K562 (cell line): ENCODE data around the gene C12orf60. TPM values are rescaled to one million over a fixed set of nuclear protein-coding genes. Genes with fewer than 3 reads are reported as not detected.

ENCODE experiments used
- ATAC-seq: fragments of 200-7000 bp; cut with Tn5 transposase; 3 replicates; pipeline ENCODE4 v1.9.1; 2020; ENCODE audit warnings: moderate library complexity
- BruUV-seq: library from RNA; stranded (reverse); fragments of 400-500 nt; replicated peaks from 2 replicates; lab custom pipeline; 2021; lab: Mats Ljungman, UMichigan
- CTCF ChIA-PET: fragments of 300-600 bp; formaldehyde crosslinking; extraction: SDS; loops from one replicate; lab custom pipeline; 2021; ENCODE audit warnings: low intra/inter-chr PET ratio; lab: Yijun Ruan, JAX
- POLR2A ChIA-PET: fragments of 300-600, 350-650 bp; sonication (Branson Sonifier 250); formaldehyde crosslinking; extraction: SDS; loops from one replicate; lab custom pipeline; 2021; ENCODE audit warnings: antibody characterized with exemption, inconsistent platforms; lab: Yijun Ruan, JAX
- DNase-seq, 4 experiments: peaks; one replicate each; pipeline versions ENCODE4 v3.0.0 to v3.0.0-alpha.2; 2011 to 2018; ENCODE audit warnings: low spot score in 3 of 4, mixed read lengths in 3 of 4; ENCODE audit errors: extremely low read depth in 1 of 4
- FAIRE-seq: peaks from 2 replicates; lab custom pipeline; 2011; peaks lifted over from hg19 to GRCh38; lab: Jason Lieb, UNC
- H2AFZ ChIP-seq: 2 replicates; pipeline ENCODE4 v1.6.0; 2011; ENCODE audit warnings: low read depth, low read length, control low read depth, inconsistent platforms
- H3K27ac ChIP-seq: fragments of 200-600 bp; 3 replicates; pipeline ENCODE4 v1.8.0; 2011; ENCODE audit warnings: low read depth, mild to moderate bottlenecking, control low read depth, inconsistent platforms, low read length, moderate library complexity, mixed read lengths; ENCODE audit errors: extremely low read depth
- H3K27me3 ChIP-seq, 2 experiments: fragments of 300-600 bp in 1 of 2; 2 replicates in 1 of 2; 3 replicates in 1 of 2; pipeline versions ENCODE4 v1.6.0 to v1.8.0; 2011; ENCODE audit warnings: inconsistent platforms in 2 of 2, low read length in 2 of 2, mild to moderate bottlenecking in 1 of 2, mixed read lengths in 1 of 2, moderate library complexity in 1 of 2; ENCODE audit not compliant: control insufficient read depth in 2 of 2, insufficient read depth in 2 of 2
- H3K36me3 ChIP-seq: fragments of 300-600 bp; 3 replicates; pipeline ENCODE4 v1.8.0; 2011; ENCODE audit warnings: mild to moderate bottlenecking, low read length, inconsistent platforms; ENCODE audit not compliant: control insufficient read depth, insufficient read depth
- H3K4me1 ChIP-seq, 2 experiments: fragments of 200-600 bp in 1 of 2; replicated peaks in 1 of 2; 2 replicates in 1 of 2; 3 replicates in 1 of 2; pipeline versions ENCODE4 v1.5.1 to v1.8.0; 2011; ENCODE audit warnings: inconsistent platforms in 2 of 2, low read length in 2 of 2, mild to moderate bottlenecking in 1 of 2, mixed read lengths in 1 of 2, moderate library complexity in 1 of 2; ENCODE audit not compliant: control insufficient read depth in 2 of 2, insufficient read depth in 2 of 2
- H3K4me2 ChIP-seq: 2 replicates; pipeline ENCODE4 v1.6.1; 2011; ENCODE audit warnings: low read length, control low read depth, inconsistent platforms, mixed read lengths; ENCODE audit not compliant: insufficient read depth
- H3K4me3 ChIP-seq: fragments of 200-600 bp; sonication (generic), shearing (Covaris generic); 2 replicates; pipeline ENCODE4 v1.5.1; 2016; ENCODE audit warnings: control low read depth, inconsistent platforms
- H3K79me2 ChIP-seq: fragments of 200-600 bp; 3 replicates; pipeline ENCODE4 v1.8.0; 2011; ENCODE audit warnings: low read length, inconsistent platforms; ENCODE audit not compliant: control insufficient read depth, insufficient read depth
- H3K9ac ChIP-seq, 2 experiments: 2 replicates each; pipeline versions ENCODE4 v1.6.0 to v1.6.1; 2011; ENCODE audit warnings: low read depth in 2 of 2, low read length in 2 of 2, control low read depth in 1 of 2, inconsistent platforms in 1 of 2, mild to moderate bottlenecking in 1 of 2, mixed read lengths in 1 of 2; ENCODE audit not compliant: insufficient read depth in 1 of 2
- H3K9me1 ChIP-seq: one replicate; pipeline ENCODE4 v1.6.0; 2011; ENCODE audit warnings: inconsistent platforms, mild to moderate bottlenecking, low read length, moderate library complexity; ENCODE audit not compliant: control insufficient read depth, insufficient read depth
- H3K9me3 ChIP-seq: replicated peaks from 2 replicates; pipeline ENCODE4 v1.5.1; 2011; ENCODE audit warnings: low read depth, low read length, inconsistent platforms; ENCODE audit not compliant: control insufficient read depth, insufficient read depth
- H4K20me1 ChIP-seq: replicated peaks from 2 replicates; pipeline ENCODE4 v1.6.1; 2011; ENCODE audit warnings: low read length, inconsistent platforms, mixed read lengths; ENCODE audit not compliant: control insufficient read depth, insufficient read depth
- CBX8 ChIP-seq: fragments of 200-600 bp; sonication (generic); IDR thresholded peaks from 2 replicates; pipeline ENCODE4 v1.6.1; 2012; ENCODE audit warnings: borderline replicate concordance, mixed run types, low read depth, mild to moderate bottlenecking, moderate library complexity, mixed read lengths, low read length, control low read depth, inconsistent platforms; ENCODE audit not compliant: poor library complexity, severe bottlenecking; ENCODE audit errors: extremely low read depth
- DDX20 ChIP-seq: fragments of 450-650 bp; IDR thresholded peaks from 2 replicates; pipeline ENCODE4 v1.6.1; 2016; ENCODE audit warnings: missing genetic modification characterization, low read depth, mild to moderate bottlenecking, missing compliant biosample characterization, moderate library complexity
- E2F5 ChIP-seq: sonication (generic); formaldehyde crosslinking; IDR thresholded peaks from 2 replicates; pipeline ENCODE4 v1.8.0; 2022; ENCODE audit warnings: mild to moderate bottlenecking, missing genetic modification reagents
- ID3 ChIP-seq, 2 experiments: fragments of 250-450 bp in 1 of 2; fragments of 450-650 bp in 1 of 2; sonication (Bioruptor Pico) in 1 of 2; IDR thresholded peaks; 2 replicates each; pipeline versions ENCODE4 v1.6.1 to v1.8.0; 2016 to 2021; ENCODE audit warnings: mild to moderate bottlenecking in 2 of 2, moderate library complexity in 2 of 2, missing compliant biosample characterization in 1 of 2, missing genetic modification characterization in 1 of 2
- JUN ChIP-seq, 2 experiments: sonication (generic) in 1 of 2; formaldehyde crosslinking in 1 of 2; IDR thresholded peaks; 2 replicates each; pipeline versions ENCODE4 v1.6.1 to v1.8.0; 2012 to 2022; ENCODE audit warnings: borderline replicate concordance in 2 of 2, mild to moderate bottlenecking in 2 of 2, improper control_type of control experiment in 1 of 2, low read depth in 1 of 2, low read length in 1 of 2, missing genetic modification reagents in 1 of 2
- ZBTB34 ChIP-seq: fragments of 250-450 bp; sonication (Bioruptor Pico); IDR thresholded peaks from 2 replicates; pipeline ENCODE4 v1.8.0; 2021; ENCODE audit warnings: mild to moderate bottlenecking, moderate library complexity
- ZFX ChIP-seq: sonication (generic); formaldehyde crosslinking; IDR thresholded peaks from 2 replicates; pipeline ENCODE4 v1.8.0; 2022; ENCODE audit warnings: mild to moderate bottlenecking, missing genetic modification reagents, moderate library complexity
- ZNF41 ChIP-seq: fragments of 250-450 bp; sonication (Bioruptor Pico); conservative IDR thresholded peaks from 2 replicates; pipeline ENCODE4 v1.4.0; 2020; ENCODE audit warnings: mild to moderate bottlenecking
- ZNF561 ChIP-seq: fragments of 450-650 bp; formaldehyde crosslinking; conservative IDR thresholded peaks from 2 replicates; pipeline ENCODE4 v1.4.0; 2020; ENCODE audit warnings: mild to moderate bottlenecking, moderate library complexity
- WGBS: fragments of 100-300 bp; shearing (Covaris generic); methylation state at CpG from one replicate; pipeline ENCODE4 v1.1.6; 2016; ENCODE audit warnings: low coverage, mixed read lengths; ENCODE audit not compliant: insufficient coverage; ENCODE audit errors: missing lambda C conversion rate; 5-methylcytosine and 5-hydroxymethylcytosine counted together
- in situ Hi-C: fragments of 300-500 bp; cut with MboI; formaldehyde crosslinking; loops from 4 replicates; pipeline ENCODE4 v1.15.0; 2018; ENCODE audit warnings: inconsistent platforms, mixed read lengths
- intact Hi-C: fragments of 100-400 bp; cut with micrococcal nuclease; formaldehyde crosslinking; loops from 2 replicates; pipeline ENCODE4 v1.14.2; 2022
- polyA plus RNA-seq, 8 experiments: library from polyadenylated mRNA; depleted of rRNA in 4 of 8; stranded (reverse) in 5 of 8; unstranded in 3 of 8; fragments of >200 nt; fragmentation: Nextera tagmentation in 2 of 8; fragmentation: Illumina TruSeq in 1 of 8; extraction: Ambion mirVana in 2 of 8; extraction: Trizol in 1 of 8; gene quantifications; 2 replicates each; pipeline versions ENCODE4 v1.2.1 to v1.2.3, GENCODE V29; 2011 to 2014; ENCODE audit warnings: inconsistent platforms in 1 of 8, missing spikeins in 1 of 8
- total RNA-seq, 7 experiments: library from RNA; depleted of rRNA in 6 of 7; stranded (reverse); fragments of >200 nt in 6 of 7; fragmentation: Illumina TruSeq in 2 of 7; extraction: Trizol in 2 of 7; gene quantifications; 2 replicates each; pipeline versions ENCODE4 v1.2.1 to v1.2.3, GENCODE V29; 2011 to 2021; ENCODE audit warnings: low replicate concordance in 1 of 7

C12orf60 gene
- total and polyA plus RNA-seq, 9 of the 15 experiments (the other 6 are each of a cell fraction or from before 2014, with no cell fraction given), result 0.41 to 4.4 (median 2.5) TPM

GRCh38 chr12:14766649-14767215 is 36.7 kb upstream of the C12orf60 start (continued):
- TF ChIP-seq ZBTB34 (CRISPR knock-in tag) (no peak), ZFX (no peak), E2F5 (no peak), ID3 (CRISPR knock-in tag; IDR thresholded peaks at IDR 0.05) (no peak), ID3 (tag; IDR thresholded peaks at IDR 0.05) (no peak), DDX20 (tag) (no peak)

GRCh38 chr12:14767617-14768016 is 35.9 kb upstream of the C12orf60 start:
- Histone ChIP-seq H3K79me2 (no peaks in the 10 kb centered on the region), H3K9me1 (no peaks in the 10 kb centered on the region), H3K4me1 (no peaks in the 10 kb centered on the region; a peak in 1 of 5 replicates), H3K9me3 (no peaks in the 10 kb centered on the region), H3K36me3 (no peaks in the 10 kb centered on the region), H2AFZ (no peak overlapping the region), H4K20me1 (no peaks in the 10 kb centered on the region), H3K4me3 (no peak overlapping the region), H3K27ac (no peak overlapping the region), H3K9ac (no peak overlapping the region), H3K27me3 (no peaks in the 10 kb centered on the region), H3K4me2 (no peak overlapping the region)
- ATAC-seq (no peak), DNase-seq (no peak), FAIRE-seq (no peak)
- ChIA-PET POLR2A (interaction anchor here (0.7 kb wide), 1 partner anchor 808 kb away, joined by 3 read pairs; no protein-coding TSS in a partner anchor), CTCF (no interaction called here)
- intact Hi-C loops, result no loop called here
- TF ChIP-seq ZNF41 (CRISPR knock-in tag) (no peak), CBX8 (no peak), ZNF561 (CRISPR knock-in tag) (no peak), JUN (IDR thresholded peaks at IDR 0.05; ENCODE audit: borderline replicate concordance, low read depth, low read length) (no peak), JUN (CRISPR knock-in tag; IDR thresholded peaks at IDR 0.05; ENCODE audit: borderline replicate concordance) (no peak)
- BruUV-seq, result no TSS peak
- in situ Hi-C loops, result no loop called here
- WGBS, result 0% methylated on average over 1 of the region's 1 CpG
